ENCODE results near the gene TWF2. TPM values are rescaled to one million over a fixed set of nuclear protein-coding genes. Genes with fewer than 3 reads are reported as not detected.

Gene TWF2
- polyA plus RNA-seq, 2 of the 4 experiments (the other 2 are of a cell fraction): 36.8 to 53.6 TPM

- FAIRE-seq (no peak), ATAC-seq (no peak), DNase-seq (ENCODE audit: low read depth in 1 of 2, low spot score in 1 of 2) (no peak)
- no peak overlapping the region for H3K4me3 ChIP-seq
- H3K27ac ChIP-seq: no peak overlapping the region
- ChIA-PET POLR2A (no interaction called here), CTCF (interaction anchor here (0.6 to 12.2 kb wide), 17 partner anchors 12 to 1426 kb away, joined by 3 to 198 read pairs (median 5); partner anchors contain the start of gene TWF2)
- H3K4me2 ChIP-seq: no peak overlapping the region
- peaks cover 8% of the 10 kb centered on the region; the same call in 2 of the 3 replicates for H3K4me1 ChIP-seq
- no peaks in the 10 kb centered on the region for H3K9me3 ChIP-seq
- TF ChIP-seq MAX (IDR thresholded peaks at IDR 0.05) (no peak), ELK1 (IDR thresholded peaks at IDR 0.05; ENCODE audit: low read depth, low read length) (no peak), RAD21 (conservative IDR thresholded peaks at IDR 0.05 in 1 of 2, IDR thresholded peaks at IDR 0.05 in 1 of 2) (no peak), GATA3 (IDR thresholded peaks at IDR 0.05; ENCODE audit: borderline replicate concordance) (no peak), SREBF2 (IDR thresholded peaks at IDR 0.05) (no peak)
- TF ChIP-seq, protein P1, sequence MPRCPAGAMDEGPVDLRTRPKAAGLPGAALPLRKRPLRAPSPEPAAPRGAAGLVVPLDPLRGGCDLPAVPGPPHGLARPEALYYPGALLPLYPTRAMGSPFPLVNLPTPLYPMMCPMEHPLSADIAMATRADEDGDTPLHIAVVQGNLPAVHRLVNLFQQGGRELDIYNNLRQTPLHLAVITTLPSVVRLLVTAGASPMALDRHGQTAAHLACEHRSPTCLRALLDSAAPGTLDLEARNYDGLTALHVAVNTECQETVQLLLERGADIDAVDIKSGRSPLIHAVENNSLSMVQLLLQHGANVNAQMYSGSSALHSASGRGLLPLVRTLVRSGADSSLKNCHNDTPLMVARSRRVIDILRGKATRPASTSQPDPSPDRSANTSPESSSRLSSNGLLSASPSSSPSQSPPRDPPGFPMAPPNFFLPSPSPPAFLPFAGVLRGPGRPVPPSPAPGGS (IDR thresholded peaks at IDR 0.05): no peak
- TF ChIP-seq, protein P2, sequence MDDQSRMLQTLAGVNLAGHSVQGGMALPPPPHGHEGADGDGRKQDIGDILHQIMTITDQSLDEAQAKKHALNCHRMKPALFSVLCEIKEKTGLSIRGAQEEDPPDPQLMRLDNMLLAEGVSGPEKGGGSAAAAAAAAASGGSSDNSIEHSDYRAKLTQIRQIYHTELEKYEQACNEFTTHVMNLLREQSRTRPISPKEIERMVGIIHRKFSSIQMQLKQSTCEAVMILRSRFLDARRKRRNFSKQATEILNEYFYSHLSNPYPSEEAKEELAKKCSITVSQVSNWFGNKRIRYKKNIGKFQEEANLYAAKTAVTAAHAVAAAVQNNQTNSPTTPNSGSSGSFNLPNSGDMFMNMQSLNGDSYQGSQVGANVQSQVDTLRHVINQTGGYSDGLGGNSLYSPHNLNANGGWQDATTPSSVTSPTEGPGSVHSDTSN (IDR thresholded peaks at IDR 0.05): no peak
- WGBS (ENCODE audit: missing lambda C conversion rate): 79% methylated on average over 5 of the region's 6 CpGs
Observed at GRCh38 chr3:52218937-52219650, 19.9 kb downstream of the TWF2 start.

GRCh38 chr3:52218454-52218853 is 20.5 kb downstream of the TWF2 start:
- Histone ChIP-seq H3K27ac (no peak overlapping the region), H3K4me2 (no peak overlapping the region), H3K4me1 (peaks cover 8% of the 10 kb centered on the region; the same call in 2 of the 3 replicates), H3K9me3 (no peaks in the 10 kb centered on the region), H3K4me3 (no peak overlapping the region)
- FAIRE-seq (no peak), DNase-seq (ENCODE audit: low read depth in 1 of 2, low spot score in 1 of 2) (no peak), ATAC-seq (no peak)
- POLR2A ChIA-PET: no interaction called here
- CTCF ChIA-PET: interaction anchor here (3.8 to 12.2 kb wide), 4 partner anchors 12 to 122 kb away, joined by 24 to 198 read pairs (median 84); partner anchors contain the start of gene TWF2
- WGBS (ENCODE audit: missing lambda C conversion rate): 86% methylated on average over 7 of the region's 12 CpGs
- TF ChIP-seq RFX5 (IDR thresholded peaks at IDR 0.05) (no peak), HOXB13 (CRISPR knock-in tag; IDR thresholded peaks at IDR 0.05; ENCODE audit: low read depth) (no peak), HEYL (CRISPR knock-in tag; IDR thresholded peaks at IDR 0.05) (no peak), SMC3 (IDR thresholded peaks at IDR 0.05) (no peak), RCOR1 (IDR thresholded peaks at IDR 0.05; ENCODE audit: low read depth, low read length) (no peak), GATA3 (IDR thresholded peaks at IDR 0.05; ENCODE audit: borderline replicate concordance) (no peak), EHF (CRISPR knock-in tag; IDR thresholded peaks at IDR 0.05) (no peak), HDAC2 (IDR thresholded peaks at IDR 0.05) (no peak), SREBF2 (IDR thresholded peaks at IDR 0.05) (no peak), PHF8 (IDR thresholded peaks at IDR 0.05; ENCODE audit: borderline replicate concordance, low read depth) (no peak)

DNA sequence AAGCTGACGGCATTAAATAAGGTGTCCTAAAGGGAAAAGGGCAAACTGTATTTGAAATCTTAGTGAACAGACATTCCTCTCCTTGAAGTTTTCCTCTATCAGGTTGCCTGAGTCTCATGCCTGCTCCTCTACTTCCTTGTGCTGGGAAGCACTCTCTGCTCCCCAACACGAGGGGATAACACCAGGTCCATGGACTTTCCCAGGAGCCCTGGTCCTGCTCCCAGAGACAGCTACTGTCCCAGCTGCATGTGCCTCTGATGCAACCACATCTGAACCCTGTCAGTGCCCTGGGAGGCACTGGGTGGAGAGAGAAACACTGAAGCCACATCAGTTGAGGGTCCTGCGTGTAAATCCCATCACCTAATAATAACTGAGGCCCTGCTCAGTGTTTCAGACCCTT is 20.9 kb downstream of the TWF2 start:
- no peak overlapping the region for H3K4me3 ChIP-seq
- WGBS (ENCODE audit: missing lambda C conversion rate): 81% methylated on average over 3 of the region's 3 CpGs
- TF ChIP-seq EHMT2 (IDR thresholded peaks at IDR 0.05; ENCODE audit: low read depth) (no peak), SMC3 (IDR thresholded peaks at IDR 0.05) (no peak)
- ChIA-PET POLR2A (no interaction called here), CTCF (interaction anchor here (0.9 to 12.2 kb wide), 4 partner anchors 11 to 229 kb away, joined by 3 to 198 read pairs (median 84); partner anchors contain the start of gene TWF2)
- H3K9me3 ChIP-seq: no peaks in the 10 kb centered on the region
- H3K4me2 ChIP-seq: no peak overlapping the region
- H3K27ac ChIP-seq: no peak overlapping the region
- peaks cover 8% of the 10 kb centered on the region; the same call in 2 of the 3 replicates for H3K4me1 ChIP-seq
- FAIRE-seq: no peak
- no peak for DNase-seq (ENCODE audit: low read depth in 1 of 2, low spot score in 1 of 2)
- ATAC-seq: no peak

All from A549 (cell line).